AML-193 (cell line): ENCODE measurements around the gene IRF7.

Source experiments
- DNase-seq, 2 experiments: peaks; one replicate each; lab custom pipeline; 2025; lab: John Stamatoyannopoulos, UW

The IRF7 gene

GRCh38 chr11:640021-640706 lies 24.4 kb upstream of the IRF7 start:
- DNase-seq = no peak

DNA sequence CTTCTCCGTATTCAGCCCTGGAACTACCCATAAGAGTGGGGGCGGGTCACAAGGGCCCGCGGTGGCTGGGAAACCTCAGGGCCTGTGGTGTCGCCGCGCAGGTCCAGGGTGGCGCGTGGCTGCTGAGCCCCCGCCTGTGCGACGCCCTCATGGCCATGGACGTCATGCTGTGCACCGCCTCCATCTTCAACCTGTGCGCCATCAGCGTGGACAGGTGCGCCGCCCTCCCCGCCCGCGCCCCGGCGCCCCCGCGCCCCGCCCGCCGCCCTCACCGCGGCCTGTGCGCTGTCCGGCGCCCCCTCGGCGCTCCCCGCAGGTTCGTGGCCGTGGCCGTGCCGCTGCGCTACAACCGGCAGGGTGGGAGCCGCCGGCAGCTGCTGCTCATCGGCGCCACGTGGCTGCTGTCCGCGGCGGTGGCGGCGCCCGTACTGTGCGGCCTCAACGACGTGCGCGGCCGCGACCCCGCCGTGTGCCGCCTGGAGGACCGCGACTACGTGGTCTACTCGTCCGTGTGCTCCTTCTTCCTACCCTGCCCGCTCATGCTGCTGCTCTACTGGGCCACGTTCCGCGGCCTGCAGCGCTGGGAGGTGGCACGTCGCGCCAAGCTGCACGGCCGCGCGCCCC lies 23.7 kb upstream of the IRF7 start:
- no peak for DNase-seq

GRCh38 chr11:638631-639331 lies 23.0 kb upstream of the IRF7 start:
- no peak for DNase-seq

- no peak for DNase-seq
Observed at GRCh38 chr11:637593-638521, 22.1 kb upstream of the IRF7 start.

DNA sequence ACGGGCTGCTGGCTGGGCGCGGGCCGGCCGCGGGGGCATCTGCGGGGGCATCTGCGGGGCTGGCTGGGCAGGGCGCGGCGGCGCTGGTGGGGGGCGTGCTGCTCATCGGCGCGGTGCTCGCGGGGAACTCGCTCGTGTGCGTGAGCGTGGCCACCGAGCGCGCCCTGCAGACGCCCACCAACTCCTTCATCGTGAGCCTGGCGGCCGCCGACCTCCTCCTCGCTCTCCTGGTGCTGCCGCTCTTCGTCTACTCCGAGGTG lies 21.5 kb upstream of the IRF7 start:
- DNase-seq = no peak

GRCh38 chr11:636511-637332 lies 21.0 kb upstream of the IRF7 start, which contains the start of gene DRD4:
DRD4 (plus strand) TSS chr11:637269; CDS start chr11:637305, 36 bp downstream.
- DNase-seq = no peak

GRCh38 chr11:635945-636510 lies 20.3 kb upstream of the IRF7 start:
- DNase-seq = no peak

GRCh38 chr11:630871-631270 lies 15.1 kb upstream of the IRF7 start:
- no peak for DNase-seq

DNA sequence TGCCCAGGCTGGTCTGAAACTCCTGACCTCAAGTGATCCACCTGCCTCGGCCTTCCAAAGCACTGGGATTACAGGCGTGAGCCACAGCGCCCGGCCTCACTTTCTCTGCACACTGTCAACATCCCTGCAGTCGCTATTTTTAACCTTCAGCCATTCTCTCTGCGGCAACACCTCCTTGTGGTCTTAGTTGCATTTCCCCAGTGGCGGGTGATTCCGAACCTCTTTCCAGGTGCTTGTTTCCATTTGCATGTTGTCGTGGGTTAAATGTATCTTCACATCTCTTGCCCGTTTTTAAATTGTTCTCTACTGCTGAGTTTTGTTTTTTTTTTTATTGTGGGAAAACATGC lies 13.5 kb upstream of the IRF7 start:
- no peak for DNase-seq

- no peak for DNase-seq
Observed at GRCh38 chr11:628056-628455, 12.3 kb upstream of the IRF7 start.

DNA sequence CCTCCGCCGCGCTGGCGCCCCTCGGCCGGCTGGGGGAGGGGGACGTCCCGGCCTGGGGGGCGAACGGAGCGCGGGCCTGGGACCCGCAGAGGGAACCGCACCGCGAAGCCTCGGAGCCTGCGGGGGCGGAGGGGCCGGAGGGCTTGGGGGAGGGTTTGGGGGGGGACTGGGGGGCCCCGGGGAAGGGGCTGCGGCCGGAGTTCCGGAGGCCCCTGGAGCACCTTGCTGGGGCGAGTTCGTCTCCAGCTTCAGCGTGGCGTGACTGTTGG lies 11.5 kb upstream of the IRF7 start:
- DNase-seq = no peak

- DNase-seq = no peak
Observed at GRCh38 chr11:626475-627307, 10.9 kb upstream of the IRF7 start, which contains the start of gene SCT. SCT (minus strand) TSS chr11:627181; CDS start chr11:627143, 38 bp downstream.

DNA sequence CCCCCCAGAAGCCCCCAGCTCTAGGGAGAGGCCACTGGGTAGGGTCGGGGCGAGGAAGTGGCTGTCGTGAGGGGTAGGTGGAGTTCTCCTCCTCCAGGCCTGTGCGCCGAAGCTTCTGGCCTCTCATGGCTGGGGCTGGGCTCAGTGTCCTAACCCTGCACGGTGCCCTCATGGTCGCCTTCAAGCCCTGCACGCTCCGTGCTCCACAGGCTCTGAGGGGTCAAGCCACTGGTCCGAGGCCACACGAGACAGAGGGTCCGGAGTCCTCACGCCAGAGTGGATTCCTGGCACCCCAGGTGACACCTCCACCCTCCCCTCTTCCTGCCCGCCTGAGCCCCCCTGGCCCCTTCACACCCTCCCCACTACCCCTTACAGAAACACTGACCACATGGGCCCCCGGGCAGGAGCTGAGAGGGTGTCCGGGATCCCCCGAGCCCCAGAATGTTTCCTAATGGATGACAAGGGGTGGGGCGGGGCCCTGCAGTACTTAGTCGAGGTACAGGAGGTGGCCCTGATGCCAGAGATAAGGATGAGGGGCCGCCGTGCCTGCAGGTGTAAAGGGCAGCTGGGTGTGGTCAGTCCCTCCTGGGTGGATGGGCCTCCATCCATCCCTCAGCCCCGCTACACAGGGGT lies 10.0 kb upstream of the IRF7 start:
- DNase-seq = no peak

DNA sequence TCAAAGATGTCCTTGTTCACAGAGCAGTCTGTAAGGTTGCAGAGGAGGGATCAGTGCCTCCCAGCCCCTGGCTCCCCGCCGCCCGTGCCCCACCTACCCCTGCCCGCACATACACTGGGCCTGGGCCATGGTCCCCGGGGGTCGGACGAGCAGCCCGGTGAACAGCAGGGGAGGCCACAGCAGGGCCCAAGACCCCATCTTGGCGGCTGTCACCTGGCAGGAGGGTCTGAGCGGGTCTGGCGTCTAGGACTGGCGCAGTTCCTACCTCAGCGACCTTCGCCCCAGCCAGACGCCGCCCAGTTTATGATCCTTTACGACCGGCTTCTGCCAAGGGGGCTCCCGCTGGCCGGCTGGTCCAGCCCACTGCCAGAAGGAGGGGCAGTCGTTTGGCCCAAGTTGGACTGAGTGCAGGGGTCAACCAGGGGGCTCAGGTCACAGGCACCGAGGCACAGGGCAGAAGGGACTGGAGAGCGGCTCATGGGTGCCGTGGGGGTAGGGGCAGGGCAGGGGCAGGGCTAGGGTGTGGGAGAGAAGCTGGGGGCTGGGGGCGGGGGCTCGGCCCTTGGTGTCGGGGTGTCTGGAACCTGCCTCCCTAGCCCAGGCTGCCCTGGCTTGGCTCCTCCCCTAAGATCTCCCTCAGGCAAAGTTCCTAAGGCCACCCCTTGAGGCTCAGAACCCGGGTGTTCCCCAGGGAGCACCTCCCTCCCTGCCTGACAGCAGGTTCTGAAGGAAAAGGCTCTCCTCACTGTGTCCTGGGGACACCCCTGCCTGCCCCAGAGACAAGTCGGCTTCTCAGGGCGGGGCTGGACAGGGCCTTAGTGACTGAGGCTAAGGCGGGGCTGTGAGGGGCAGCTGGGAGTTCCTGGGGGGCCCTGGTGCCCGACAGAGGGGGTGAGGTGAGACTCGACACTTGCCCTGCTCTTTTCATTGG lies 9.2 kb upstream of the IRF7 start, which contains the start of gene CDHR5:
Gene CDHR5, minus strand, starts transcription at position 251 of the 931 bp plus-strand sequence. Its CDS starts 53 bp downstream, at position 198.
- no peak for DNase-seq

- no peak for DNase-seq
Observed at GRCh38 chr11:623999-624704, 8.4 kb upstream of the IRF7 start.

- DNase-seq = no peak
Observed at GRCh38 chr11:623349-623869, 7.7 kb upstream of the IRF7 start.

DNA sequence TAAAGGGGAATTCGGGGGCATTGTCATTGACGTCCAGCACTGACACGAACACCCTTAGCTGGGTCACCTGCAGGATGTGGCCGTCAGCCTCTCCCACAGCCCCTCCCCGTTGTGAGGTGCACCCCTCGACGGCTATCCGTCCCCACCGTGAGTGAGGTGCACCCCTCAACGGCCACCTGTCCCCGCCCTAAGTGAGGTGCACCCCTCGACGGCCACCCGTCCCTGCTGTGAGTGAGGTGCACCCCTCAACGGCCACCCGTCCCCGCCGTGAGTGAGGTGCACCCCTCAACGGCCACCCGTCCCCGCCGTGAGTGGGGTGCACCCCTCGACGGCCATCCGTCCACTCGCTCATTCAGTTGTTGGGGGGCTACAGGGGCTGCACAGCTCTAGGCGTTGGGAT lies 6.1 kb upstream of the IRF7 start:
- no peak for DNase-seq
